Measurements from ENCODE around the gene MAL.

The MAL gene

DNA sequence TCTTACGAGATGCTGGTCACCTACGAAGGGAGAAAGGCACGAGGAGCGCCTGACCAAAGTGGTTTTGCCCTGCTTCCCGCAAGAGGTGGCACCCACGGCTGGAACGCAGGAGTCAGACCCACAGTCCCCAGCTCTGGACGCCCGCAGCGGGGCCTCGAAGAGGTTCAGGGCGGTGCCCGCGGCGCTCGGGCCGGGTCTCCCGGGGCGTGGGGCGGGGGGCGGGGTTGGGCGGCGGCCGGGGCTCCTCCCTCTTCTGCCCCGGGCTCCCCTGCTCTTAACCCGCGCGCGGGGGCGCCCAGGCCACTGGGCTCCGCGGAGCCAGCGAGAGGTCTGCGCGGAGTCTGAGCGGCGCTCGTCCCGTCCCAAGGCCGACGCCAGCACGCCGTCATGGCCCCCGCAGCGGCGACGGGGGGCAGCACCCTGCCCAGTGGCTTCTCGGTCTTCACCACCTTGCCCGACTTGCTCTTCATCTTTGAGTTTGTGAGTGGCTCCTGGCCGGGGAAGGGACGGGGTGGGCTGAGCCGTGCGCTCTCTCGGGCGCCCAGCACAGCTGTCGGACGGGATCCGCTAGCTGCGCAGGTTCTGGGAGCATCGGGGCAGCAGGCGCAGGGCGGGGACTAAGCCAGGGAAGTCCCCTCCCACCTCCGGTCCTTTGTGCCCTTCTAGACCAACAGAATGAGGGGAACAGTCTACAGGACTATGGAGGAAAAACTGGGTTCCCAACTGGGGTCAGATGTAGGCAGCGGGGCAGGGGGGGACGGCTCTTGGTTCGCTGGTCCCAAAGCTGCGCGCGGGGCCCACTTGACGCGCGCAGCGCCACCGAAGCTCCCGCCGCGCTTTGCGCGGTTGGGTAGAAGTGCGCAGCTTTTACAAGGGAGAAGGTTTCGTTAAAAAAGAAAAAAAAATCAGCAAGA, at the start of gene MAL:
Gene MAL (plus strand): TSS at position 303 of the 914 bp plus-strand sequence. CDS start 85 bp downstream, at position 388.
- DNase-seq (ENCODE audit: low spot score), result no peak

DNA sequence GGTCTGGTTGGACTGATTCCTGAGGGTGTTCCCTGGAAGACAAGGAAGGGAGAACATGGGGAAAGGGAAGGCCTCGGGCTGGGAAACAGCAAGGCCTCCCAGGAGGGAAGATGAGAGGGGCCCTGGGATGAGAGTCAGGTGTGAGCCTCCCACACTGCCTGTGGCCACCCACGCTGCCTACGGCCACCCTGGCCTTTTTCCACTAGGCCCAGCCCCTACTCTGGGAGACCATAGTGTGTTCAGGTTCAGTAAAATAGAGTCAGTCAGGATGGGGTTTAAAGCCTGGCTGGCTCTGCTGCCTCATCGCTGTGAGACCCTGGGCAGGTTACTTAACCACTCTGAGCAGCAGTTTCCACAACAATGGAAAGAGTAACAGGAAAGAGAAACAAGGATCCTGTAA, 47.7 kb upstream of the MAL start:
- no peak for DNase-seq (ENCODE audit: low spot score)

DNA sequence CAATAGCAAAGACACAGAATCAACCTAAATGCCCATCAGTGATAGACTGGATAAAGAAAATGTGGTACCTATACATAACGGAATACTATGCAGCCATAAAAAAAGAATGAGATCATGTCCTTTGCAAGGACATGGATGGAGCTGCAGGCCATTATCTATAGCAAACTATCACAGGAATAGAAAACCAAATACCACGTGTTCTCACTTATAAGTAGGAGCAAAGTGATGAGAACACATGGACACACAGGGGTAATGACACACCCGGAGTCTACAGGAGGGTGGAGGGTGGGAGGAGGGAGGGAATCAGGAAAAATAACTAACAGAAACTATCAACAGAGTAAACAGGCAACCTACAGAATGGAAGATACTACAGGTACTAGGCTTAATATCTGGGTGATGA, 46.6 kb upstream of the MAL start:
- DNase-seq (ENCODE audit: low spot score), result no peak

DNA sequence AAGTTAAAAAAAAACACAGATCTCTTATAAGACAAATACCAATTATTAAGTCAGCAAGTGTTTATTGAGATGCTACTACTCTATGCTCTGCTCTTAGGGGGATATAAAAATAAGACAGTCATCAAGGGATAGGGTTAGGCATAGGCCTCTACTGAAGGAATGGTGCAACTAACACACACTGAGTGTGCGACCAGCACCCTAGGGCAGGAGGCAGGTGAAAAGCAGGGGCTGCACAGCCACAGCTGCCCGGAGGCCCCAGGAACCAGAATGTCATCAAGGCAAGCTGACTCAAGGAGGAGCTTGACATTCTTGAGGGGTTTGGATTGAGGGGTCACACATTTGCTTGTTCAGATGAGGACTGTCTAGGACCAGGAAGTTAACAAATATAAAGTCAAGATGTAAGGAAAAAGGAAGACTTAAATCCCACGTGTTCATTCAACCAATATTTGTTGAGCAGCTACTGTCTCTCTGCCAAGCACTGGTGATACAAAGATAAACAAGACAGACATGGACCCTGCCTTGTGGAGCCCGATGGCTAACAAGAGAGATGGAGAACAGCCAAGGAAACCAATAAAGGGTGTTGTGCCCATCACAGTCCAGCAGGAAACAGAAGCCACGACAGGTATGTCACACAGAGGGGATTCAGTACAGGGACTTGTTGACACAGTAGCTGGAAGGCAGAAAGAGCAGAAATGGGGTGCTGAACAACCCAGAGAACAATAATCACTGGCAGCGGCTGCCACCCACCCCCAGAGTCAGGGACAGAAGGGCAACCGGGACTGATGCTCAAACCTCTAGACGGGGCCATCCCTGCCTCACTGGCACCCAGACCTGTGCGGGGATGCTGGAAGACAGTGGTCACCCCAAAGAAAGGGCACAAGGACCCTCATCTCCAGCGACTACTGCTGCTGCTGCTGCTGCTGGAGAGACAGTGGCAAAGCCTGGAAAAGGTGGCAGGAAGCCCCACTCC, 45.8 kb upstream of the MAL start:
- DNase-seq (ENCODE audit: low spot score), result no peak

DNA sequence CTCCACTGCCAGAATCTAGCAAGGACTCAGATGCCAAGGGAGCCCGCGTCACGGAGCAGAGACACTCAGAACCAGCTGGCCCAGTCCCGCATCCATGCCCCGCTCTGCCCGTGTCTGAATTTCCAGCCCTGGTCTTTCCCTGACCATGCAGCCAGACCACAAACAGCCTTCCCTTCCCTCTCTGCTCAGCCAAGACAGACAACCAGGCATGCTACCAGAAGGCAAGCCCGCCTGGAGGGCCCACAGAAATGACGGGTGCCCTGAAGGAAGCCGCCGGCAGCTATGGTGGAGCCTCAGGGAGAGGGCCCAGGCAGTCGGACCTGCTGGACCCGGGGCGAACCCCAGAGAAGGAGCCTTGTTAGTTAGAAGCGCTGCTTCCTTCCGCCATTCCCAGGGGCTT, 45.1 kb upstream of the MAL start:
- no peak for DNase-seq (ENCODE audit: low spot score)

DNA sequence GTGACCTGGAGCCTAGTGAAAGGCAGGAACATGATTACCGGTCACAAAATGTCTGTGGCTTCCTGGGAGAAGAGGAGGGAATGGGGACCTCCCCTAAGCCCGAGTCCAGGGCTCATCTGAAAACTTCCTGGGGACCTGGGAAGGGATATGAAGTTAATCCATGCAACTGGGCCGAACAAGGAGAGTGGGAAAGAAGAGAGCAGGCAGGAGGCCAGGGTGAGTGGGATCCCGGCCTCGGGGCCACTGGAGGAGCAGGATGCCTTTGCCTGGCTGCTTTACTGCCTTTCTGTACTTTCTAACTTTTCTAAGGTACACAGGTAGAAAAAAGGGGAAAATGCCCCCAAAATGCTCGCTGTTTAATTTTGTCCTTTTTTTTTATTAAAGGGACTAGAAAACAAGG, 43.4 kb upstream of the MAL start:
- DNase-seq (ENCODE audit: low spot score), result no peak

DNA sequence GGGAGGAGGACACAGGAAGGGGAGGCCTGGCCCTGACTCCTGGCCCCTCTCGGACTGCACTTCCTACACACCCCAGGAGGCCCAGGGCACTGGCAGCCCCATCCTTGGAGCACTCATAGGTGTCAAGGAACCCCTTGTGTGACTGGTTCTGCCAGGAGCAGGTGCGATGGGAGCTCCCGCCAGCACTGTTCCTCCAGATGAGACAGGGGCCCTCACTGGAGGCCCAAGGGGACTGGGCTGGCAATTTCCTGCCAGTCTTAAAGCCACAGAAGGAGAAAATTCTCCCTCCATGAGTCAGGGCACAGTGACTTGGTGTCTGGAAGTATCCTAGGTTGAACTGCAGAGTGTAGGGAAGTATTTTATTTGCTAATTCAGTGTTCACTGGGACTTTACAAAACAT, 42.8 kb upstream of the MAL start:
- DNase-seq (ENCODE audit: low spot score), result peak; percentile 41

DNA sequence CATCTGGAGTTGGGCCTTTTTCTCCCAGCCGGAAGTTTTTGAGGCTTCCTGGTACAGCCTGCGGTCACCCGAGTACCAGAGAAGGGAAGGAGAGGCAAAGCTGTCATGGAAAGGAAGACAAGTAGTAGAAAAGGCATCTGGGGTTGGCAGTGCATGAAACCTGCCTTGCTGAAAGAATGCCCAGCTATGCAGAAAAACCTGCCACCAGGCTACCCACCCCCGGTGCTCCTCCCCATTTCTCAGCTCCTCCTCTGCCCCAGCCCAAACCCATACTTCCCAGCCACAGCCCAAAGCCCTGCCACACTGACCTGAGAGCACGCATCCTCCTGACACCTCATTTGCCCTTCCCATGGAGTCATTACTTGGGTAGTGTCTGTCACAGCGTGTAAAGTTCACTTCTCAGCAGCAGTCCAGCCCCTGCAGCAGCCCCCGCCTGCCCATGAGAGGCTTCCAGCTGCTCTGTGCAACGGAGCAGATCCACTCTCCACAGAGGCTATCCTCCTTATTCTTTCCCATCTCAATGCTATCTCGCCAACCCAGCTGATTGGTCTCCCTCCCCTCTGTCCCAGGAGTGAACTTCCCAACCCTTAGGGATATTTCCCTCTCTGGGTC, 40.4 kb upstream of the MAL start:
- no peak for DNase-seq (ENCODE audit: low spot score)

DNA sequence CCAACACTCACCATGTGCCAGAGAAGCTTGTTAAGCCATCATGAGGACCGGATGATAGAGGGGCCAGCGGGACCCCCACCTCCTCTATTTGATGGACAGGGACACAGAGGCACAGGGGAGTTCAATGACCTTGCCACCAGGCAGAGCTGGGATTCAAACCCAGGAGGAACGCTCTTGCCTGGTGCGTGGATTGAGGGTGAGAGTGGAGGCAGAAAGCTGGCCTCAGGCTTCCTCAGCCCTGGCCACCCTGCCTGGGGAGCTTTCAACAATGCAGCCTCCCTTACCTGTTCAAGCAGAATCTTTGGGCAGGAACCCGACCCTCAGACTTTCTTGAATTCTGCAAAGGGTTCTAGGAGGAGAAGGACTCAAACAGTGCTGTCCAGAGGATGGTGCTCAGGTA, 39.9 kb upstream of the MAL start:
- DNase-seq (ENCODE audit: low spot score), result no peak

DNA sequence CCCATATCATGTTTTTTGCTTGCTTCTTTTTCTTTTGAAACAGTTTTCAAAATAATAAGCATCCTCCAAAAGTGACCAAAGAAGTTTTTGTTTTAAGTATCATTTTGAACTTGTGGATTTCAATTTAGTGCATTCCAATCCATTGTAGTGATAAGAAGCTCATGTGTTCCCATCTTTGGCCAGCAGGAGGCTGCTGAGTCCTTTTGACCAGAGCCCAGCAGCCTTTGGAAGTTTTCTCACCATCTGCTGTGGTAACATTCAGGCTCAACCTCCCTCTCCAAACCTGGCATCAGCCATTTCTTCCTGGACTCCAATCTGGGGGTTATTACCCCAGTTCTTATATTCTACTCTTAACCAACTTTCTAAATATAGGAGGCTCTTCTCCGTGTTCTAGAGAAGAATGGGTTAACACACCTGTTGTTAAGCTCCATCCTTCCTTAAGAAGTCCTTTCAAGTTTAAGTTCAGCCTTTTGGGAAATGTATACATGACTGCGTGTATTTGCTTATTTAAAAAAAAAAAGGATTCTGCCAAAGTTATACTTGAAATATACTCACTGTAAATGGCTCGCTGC, 39.0 kb upstream of the MAL start:
- DNase-seq (ENCODE audit: low spot score), result peak; percentile 87

DNA sequence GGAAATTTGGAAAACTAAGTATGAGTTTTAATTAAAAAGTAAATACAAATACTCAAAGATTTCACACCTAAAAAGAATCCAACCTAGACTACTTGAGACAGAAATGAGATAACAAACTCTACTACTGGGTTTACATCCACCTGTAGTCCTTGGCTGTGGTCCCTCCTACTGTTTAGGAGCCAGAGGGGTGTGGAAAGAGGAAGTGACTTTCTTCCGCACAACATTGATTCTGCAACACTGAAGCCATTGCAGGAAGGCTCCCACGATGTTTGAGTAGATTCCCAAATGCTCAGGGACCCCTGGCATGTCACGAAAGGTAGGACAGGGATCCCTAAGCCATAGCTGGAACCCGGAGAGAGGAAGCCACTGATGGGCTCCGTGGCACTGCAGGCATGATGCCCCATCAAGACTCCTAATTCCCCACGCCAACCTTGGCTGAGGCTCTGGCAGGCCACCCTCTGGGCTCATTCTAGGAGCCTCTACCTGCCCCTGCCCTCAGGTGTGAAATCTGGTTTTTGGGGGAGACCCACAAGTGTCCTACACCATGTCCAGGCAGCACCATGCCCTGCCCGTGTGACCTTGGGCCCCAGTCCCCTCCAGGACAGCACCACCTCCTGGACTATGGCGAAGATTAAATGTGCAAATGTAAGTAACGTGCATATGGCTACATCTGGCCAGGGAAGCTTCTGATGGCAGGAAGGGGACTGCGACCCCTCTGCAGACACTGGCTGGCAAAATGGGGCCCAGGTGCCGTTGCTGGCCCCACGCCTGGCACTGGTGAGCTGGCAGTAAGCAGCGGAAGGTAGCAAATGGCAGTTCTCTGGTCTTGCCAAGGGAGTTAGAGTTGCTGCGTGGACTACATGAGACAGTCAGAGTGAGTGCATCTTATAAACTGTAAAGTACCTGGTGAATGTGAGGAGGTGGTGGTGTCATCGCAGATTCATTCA, 38.2 kb upstream of the MAL start:
- DNase-seq (ENCODE audit: low spot score), result no peak

DNA sequence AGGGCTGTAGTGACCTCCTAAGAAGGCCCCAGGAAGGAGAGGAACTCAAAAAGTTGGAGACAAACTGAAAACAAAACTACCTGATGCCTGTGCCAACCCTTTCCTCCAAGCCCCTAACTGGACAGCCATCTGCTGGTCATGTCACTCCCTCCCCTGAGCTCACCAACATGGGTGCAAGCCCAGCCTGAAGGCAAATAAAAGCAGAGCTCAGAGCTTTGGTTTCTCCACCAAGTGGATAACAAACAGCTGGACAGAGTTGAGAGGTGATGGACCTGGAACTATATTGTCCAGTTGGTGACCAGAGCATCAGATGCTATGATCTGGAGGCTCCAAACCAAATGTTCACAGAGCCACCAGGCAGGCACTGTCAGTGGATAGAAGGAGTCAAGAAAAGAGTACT, 34.6 kb upstream of the MAL start:
- DNase-seq (ENCODE audit: low spot score), result no peak

DNA sequence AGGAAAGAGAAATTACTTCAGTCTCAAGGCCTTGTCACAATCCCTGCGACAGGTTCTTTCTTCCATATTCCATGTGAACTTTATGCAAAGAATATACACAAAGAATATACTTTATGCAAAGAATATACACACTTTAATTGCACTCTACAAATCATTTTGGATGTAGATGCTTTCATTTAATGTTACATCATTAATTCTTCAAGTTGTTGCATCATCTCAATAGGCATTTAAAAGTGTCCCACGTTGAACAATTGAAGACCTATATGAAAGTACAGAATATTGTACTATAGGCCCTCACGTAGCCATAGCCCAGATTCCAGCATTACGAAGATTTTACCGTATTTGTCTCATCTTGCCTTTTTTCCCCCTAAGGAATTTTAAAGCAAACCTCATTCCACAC, 33.1 kb upstream of the MAL start:
- no peak for DNase-seq (ENCODE audit: low spot score)

DNA sequence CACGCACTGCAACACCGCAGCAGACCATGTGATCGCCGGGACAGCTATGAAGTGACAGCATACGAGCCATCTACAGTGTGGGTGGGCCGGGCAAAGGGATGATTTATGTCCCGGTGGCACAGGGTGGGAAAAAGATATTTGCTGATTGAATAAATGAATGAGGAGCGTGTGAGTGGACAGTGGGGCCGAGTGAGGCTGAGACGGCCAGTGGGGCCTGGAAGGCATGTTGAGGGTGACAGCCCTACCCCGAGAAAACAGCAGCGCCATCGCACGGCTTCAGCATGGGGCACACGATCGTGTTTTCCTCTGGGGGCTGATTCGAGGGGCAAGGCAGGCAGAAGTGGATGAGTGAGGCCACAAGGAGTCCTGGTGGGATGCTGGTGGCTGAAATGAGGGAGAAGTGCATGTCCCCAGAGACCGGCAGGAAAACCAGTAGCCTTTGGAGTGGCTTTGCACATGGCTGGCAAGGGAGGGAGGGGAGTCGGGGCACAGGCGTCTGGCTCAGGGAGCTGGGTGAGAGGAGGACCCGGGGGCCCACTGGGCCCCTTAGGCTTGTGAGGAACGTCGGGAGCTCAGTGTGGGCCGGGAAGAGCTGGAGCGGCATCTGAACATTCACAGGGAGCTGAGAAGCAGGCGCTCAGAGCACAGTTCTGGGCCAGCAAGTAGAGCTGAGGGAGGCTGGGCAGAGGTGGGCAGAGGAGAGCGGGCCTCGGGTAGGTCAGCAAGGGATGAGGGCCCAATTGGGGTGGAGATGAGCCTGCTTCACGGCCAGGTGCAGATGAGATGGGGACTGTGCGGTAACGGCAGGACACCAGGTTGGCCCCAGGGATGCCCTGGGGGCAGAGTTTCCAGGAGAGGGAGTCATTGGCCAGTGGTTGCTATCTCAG, 32.1 kb upstream of the MAL start:
- DNase-seq (ENCODE audit: low spot score), result no peak

DNA sequence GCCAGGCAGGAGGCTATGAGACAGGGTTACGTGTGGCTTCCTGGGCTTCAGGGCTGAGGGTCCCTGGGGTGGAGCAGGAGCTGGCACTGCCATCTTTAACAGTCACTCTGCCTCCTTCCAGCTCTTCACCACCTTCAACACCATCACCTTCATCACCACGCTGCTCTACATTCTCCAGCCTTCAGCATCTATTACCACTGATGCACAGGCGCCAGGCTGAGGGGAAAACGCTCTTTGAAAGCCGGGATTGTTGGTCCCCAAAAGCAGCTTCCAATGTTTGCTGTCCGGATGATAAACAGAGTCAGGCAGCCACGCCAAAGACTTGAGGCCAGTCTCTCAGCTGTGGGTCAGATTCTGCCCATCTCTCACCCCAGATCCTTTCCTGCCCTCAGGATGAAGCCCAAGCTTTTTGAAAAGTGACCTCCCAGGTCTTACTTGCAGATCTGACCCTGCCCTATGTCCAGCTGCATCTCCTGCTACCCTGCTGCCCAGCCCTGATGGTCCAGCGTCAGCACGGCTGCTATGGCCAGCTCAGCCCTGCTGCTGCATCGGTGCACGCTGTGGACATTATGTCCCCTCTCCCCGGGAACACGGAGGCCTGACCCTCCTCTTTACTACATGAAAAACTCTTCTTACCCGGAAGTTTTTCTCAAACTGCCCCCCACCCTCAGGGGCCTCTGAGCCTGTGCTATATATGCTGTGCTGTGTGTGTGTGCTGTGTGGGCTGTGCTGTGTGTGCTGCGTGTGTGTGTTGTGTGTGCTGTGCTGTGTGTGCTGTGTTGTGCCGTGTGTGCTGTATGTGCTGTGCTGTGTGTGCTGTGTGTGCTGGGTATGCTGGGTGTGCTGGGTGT, 31.2 kb upstream of the MAL start:
- DNase-seq (ENCODE audit: low spot score), result no peak

DNA sequence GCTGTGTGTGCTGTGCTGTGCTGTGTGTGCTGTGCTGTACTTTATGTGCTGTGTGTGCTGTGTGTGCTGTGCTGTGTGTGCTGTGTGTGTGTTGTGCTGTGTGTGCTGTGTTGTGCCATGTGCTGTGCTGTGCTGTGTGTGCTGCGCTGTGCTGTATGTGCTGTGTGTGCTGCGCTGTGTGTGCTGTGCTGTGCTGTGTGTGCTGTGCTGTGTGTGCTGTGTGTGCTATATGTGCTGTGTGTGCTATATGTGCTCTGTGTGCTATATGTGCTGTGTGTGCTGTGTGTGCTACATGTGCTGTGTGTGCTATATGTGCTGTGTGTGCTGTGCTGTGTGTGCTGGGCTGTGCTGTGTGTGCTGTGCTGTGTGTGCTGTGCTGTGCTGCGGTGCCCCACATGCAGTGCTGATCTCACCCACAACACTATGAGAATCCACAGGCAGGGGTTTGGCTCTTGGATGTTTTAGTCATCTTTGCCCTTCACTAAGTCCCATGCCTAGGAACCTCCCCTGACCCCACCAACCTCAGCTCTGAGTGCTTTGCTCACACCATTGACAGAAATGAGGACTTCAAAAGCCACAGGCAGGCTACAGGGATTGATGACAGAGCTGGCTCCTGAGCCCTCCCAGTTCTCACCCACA, 30.5 kb upstream of the MAL start:
- DNase-seq (ENCODE audit: low spot score), result no peak

DNA sequence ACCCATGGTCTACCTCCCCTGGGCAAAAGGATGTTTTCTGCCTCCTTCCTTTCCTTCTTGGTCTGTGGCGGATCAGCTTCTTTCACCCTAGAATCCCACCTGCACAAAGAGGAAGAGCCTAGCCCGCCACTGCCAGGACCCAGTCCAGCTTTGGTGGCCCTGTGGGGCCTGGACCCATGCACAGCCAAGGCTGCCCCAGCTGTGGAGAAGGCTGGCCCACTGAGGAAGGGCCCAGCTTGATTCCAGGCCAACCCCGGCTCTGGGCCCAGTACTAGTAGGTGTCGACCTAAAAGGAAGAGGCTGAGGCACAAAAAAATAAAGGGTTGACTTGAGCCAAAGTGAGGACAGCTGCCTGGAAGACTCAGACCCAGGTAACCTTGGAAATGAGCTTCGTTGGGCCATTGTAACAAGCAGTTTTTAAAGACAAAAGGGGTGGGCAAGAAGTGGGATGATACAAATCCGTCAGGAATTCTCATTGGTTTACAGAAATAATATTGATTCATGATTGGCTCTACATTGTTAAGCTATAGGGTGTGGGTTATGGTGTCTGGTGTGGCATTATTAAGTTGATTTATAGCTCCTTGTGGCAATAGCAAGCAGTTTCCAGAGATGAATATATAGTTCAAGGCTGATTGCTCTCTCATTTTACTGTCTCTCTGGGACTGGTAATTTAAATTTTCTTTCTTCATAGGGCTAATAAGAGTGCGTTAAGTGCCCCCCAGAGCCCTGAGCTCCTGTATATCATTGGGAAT, 29.8 kb upstream of the MAL start:
- no peak for DNase-seq (ENCODE audit: low spot score)

Measured in AG20443 (cell line).